ENCODE measurements around the gene C1QTNF1. TPM values are rescaled to one million over a fixed set of nuclear protein-coding genes. Genes with fewer than 3 reads are reported as not detected.

Gene C1QTNF1, protein sequence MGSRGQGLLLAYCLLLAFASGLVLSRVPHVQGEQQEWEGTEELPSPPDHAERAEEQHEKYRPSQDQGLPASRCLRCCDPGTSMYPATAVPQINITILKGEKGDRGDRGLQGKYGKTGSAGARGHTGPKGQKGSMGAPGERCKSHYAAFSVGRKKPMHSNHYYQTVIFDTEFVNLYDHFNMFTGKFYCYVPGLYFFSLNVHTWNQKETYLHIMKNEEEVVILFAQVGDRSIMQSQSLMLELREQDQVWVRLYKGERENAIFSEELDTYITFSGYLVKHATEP
- total RNA-seq: 2.9 and 4.3 TPM in 2 replicates

GRCh38 chr17:79023886-79024771, at the start of gene C1QTNF1:
C1QTNF1 (plus strand) TSS chr17:79024169; CDS start chr17:79043969, 19,800 bp downstream.

GRCh38 chr17:78979780-78980623, 44.0 kb upstream of the C1QTNF1 start, which contains the start of gene LGALS3BP:
LGALS3BP (minus strand) TSS chr17:78979923; CDS start chr17:78977191, 2,732 bp downstream.

DNA sequence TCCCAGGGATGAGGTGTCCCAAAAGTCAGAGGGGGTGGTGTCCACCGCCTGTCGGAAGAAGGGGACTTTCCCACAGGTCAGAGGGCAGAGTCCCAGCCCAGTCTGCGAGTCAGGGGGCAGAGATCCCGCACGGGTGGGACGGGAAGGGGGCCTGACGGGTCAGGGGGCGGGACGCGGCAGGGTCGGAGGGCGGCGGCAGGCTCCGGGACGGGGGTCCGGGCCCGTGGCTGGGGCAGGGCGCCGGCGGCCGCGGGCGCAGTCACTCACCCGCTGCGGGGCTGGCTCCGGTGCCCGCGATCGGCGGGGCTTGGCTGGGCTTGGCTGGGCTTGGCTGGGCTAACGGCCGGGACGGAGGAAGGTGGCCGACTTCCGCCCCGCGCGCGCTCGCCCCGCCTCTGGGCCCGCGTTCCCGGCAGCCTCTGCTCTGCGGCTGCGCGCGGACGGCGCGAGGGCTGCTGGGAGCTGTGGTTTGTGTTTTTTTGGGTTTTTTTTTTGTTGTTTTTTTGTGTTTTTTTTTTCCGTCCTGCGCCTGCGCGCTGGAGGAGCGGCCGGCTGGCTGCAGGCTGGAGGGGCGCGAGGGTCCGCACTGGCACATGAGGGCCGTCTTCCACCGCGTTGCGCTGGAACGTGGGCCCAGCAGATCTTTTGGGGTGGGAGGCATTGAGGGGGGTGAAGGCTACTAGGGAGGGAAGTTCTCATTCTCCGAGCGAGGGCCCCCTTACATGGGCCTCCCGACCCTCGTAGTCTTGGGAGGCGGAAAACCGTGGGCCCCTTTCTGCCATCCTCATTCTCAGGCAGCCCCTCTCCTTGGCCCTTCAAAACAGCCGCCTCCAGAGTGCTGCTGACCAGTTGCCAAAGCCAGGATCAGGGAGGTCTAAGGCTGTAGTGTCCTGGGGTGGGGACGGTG, 14.3 kb upstream of the C1QTNF1 start, which contains the start of gene CANT1:
TSS of gene CANT1 (minus strand) at position 368 of the 907 bp plus-strand sequence. CDS start 12,142 bp downstream, outside the sequence.

GRCh38 chr17:79074649-79075445, 50.9 kb downstream of the C1QTNF1 start, which contains the start of gene ENGASE:
ENGASE (plus strand) TSS chr17:79074824; CDS start chr17:79074945, 121 bp downstream.

Other genes starting within 250 kb of the C1QTNF1 start
- gene CYTH1, start 241.9 kb upstream of the C1QTNF1 start, total RNA-seq: 53.9 and 61.8 TPM in 2 replicates
- 36.9 and 42.5 TPM in 2 replicates for gene USP36, start 183.4 kb upstream of the C1QTNF1 start, total RNA-seq
- 2.3 and 3.0 TPM in 2 replicates for gene CEP295NL, start 121.0 kb upstream of the C1QTNF1 start, total RNA-seq
- 102 and 140 TPM in 2 replicates for gene TIMP2, start 98.8 kb upstream of the C1QTNF1 start, total RNA-seq
- gene LGALS3BP, start 44.2 kb upstream of the C1QTNF1 start, total RNA-seq: 0.76 and 2.3 TPM in 2 replicates
- 78.3 and 96.4 TPM in 2 replicates for gene CANT1, start 14.4 kb upstream of the C1QTNF1 start, total RNA-seq
- gene ENGASE, start 50.7 kb downstream of the C1QTNF1 start, total RNA-seq: 12.4 and 15.7 TPM in 2 replicates